Measurements from ENCODE around the gene TBC1D19.
"Not testable (repeated sequence)": the region's sequence is repeated elsewhere in the genome, so short reads cannot be mapped to it uniquely, and the experiment has no call there.

Gene TBC1D19

DNA sequence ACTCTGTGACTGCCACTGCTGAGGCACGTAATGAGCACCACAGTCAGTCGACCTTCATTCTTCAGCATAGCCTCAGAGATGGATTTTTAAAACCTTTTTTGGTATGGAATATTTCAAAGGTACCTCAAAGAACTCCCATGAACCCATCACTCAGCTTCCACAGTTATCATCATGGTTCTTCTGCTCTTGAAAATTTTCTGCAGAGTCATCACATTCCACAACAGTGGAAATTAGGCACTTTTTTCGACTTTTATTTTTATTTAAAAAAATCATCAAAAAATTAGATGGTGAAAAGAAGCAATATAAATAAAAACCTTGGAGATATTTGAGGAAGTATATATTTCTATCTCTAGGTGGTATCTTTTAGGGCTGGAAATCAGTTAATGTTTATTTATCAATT lies 37.5 kb downstream of the TBC1D19 start:
- Mint-ChIP-seq H3K4me3 (no peak overlapping the region), H3K4me1 (ENCODE audit: low read depth) (no peaks in the 10 kb centered on the region), H3K36me3 (peaks cover 29% of the 10 kb centered on the region), H3K27me3 (no peaks in the 10 kb centered on the region), H3K9me3 (ENCODE audit: low read depth) (no peaks in the 10 kb centered on the region), H3K27ac (no peak overlapping the region)

DNA sequence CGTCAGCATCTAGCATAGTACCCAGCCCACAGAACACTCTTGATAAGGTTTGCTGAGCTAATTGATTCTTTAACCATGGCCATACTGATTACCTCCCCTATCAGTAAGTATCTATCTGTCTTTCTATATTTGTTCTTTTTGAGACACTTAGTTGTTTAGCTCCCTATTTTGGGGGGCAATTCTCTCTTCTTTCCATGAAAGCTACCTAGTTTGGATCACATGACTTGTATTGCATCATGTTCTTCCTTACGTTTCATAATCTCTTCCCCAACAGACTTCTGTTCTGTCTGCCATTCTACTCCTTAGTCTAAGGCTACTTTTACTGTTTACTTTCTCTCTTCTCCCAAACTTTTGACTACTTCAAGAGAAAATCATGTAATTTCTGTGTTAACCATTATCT lies 39.0 kb downstream of the TBC1D19 start:
- Mint-ChIP-seq H3K9me3 (ENCODE audit: low read depth) (no peaks in the 10 kb centered on the region), H3K27ac (no peak overlapping the region)

DNA sequence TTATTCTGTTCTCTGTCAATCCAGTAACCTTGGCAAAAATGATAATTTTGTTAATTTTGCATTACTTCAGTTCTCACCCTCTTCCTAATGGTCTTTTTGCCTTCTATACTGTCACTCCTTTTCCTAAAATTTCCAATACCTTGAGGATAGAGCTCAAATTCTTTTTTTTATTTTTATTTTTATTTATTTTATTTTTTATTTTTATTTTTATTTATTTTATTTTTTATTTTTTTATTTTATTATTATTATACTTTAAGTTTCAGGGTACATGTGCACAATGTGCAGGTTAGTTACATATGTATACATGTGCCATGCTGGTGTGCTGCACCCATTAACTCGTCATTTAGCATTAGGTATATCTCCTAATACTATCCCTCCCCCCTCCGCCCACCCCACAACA lies 42.8 kb downstream of the TBC1D19 start:
- not testable (repeated sequence) for H3K4me3 Mint-ChIP-seq; H3K27me3 Mint-ChIP-seq; H3K9me3 Mint-ChIP-seq (ENCODE audit: low read depth); H3K27ac Mint-ChIP-seq; H3K4me1 Mint-ChIP-seq (ENCODE audit: low read depth)
- peaks cover 14% of the 10 kb centered on the region for H3K36me3 Mint-ChIP-seq

More for the DNA sequence above, 39.0 kb downstream of the TBC1D19 start:
- Mint-ChIP-seq H3K27me3 (no peaks in the 10 kb centered on the region), H3K4me3 (no peak overlapping the region), H3K36me3 (peaks cover 19% of the 10 kb centered on the region), H3K4me1 (ENCODE audit: low read depth) (no peaks in the 10 kb centered on the region)

DNA sequence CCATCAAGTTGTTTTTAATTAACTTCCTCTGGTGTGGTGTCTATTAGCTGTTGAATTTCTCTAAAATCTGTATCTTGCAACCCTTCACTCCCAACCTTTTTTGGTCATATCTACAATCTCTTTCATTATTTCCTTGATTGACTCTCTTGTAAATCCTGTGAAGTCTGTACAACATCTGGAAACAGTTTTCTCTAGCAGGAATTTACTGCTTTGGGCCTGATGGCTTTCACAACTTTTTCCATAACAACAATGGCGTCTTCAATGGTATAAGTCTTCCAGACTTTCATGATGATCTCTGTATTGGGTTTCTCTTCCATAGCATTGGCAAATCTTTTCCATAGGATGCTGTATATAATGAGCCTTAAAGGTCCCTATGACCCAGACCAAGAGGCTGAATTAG lies 49.0 kb downstream of the TBC1D19 start:
- no peak overlapping the region for H3K4me3 Mint-ChIP-seq
- no peak overlapping the region for H3K27ac Mint-ChIP-seq
- peaks cover 26% of the 10 kb centered on the region for H3K36me3 Mint-ChIP-seq
- H3K4me1 Mint-ChIP-seq (ENCODE audit: low read depth), result no peaks in the 10 kb centered on the region
- no peaks in the 10 kb centered on the region for H3K27me3 Mint-ChIP-seq
- H3K9me3 Mint-ChIP-seq (ENCODE audit: low read depth), result no peaks in the 10 kb centered on the region

DNA sequence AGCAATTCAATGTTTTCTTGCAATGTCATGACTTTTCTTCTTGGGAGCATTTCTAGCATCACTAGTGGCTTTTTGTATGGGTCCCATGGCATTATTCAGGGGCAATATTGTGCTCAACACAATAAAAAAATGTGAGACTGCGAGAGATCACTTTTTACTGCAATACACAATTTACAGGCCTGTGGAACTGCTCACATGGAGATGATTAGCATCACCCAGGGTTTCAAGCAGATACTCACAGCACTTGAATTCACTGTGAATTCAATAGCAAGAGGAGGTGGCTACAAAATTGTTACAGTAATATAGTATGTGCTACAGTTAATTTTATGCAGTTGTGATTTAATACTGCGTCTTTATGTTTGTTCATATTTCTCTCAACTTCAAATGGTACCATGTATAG lies 50.4 kb downstream of the TBC1D19 start:
- Mint-ChIP-seq H3K36me3 (peaks cover 28% of the 10 kb centered on the region), H3K4me1 (ENCODE audit: low read depth) (no peaks in the 10 kb centered on the region), H3K27ac (no peak overlapping the region), H3K9me3 (ENCODE audit: low read depth) (no peaks in the 10 kb centered on the region), H3K4me3 (no peak overlapping the region), H3K27me3 (no peaks in the 10 kb centered on the region)

DNA sequence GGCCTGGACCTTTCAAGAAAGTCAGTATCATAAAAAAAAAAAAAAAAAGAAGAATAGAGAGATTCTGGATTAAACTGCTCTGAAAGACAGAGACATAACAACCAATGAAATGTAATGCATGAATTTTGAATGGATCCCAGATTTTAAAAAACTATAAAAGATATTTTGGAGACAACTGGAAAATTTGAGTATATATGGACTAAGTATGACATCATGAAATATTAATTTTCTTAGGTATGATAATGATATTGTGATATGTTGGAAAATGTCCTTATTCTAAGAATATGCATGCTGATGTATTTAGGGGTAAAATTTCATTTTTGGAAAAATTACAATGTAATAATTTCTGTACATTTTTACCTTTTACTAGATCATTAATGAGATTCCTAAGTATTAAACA lies 52.6 kb downstream of the TBC1D19 start:
- H3K36me3 Mint-ChIP-seq, result peaks cover 28% of the 10 kb centered on the region
- no peaks in the 10 kb centered on the region for H3K4me1 Mint-ChIP-seq (ENCODE audit: low read depth)
- H3K4me3 Mint-ChIP-seq, result no peak overlapping the region
- H3K27me3 Mint-ChIP-seq, result no peaks in the 10 kb centered on the region
- H3K27ac Mint-ChIP-seq, result no peak overlapping the region
- peaks cover under 1% of the 10 kb centered on the region for H3K9me3 Mint-ChIP-seq (ENCODE audit: low read depth)

DNA sequence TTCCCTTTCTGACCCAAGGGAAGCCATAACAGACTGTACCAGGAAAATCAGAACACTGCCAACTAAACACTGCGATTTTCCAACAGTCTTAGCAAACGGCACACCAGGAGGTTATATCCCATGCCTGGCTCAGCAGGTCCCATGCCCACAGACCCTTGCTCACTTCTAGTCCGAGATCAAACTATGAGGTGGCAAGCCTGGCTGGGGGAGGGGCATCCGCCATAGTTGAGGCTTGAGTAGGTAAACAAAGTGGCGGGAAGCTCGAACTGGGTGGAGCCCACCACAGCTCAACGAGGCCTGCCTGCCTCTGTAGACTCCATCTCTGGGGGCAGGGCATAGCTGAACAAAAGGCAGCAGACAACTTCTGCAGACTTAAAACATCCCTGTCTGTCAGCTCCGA lies 56.8 kb downstream of the TBC1D19 start:
- not testable (repeated sequence) for H3K27ac Mint-ChIP-seq; H3K4me3 Mint-ChIP-seq; H3K4me1 Mint-ChIP-seq (ENCODE audit: low read depth); H3K27me3 Mint-ChIP-seq; H3K9me3 Mint-ChIP-seq (ENCODE audit: low read depth)
- H3K36me3 Mint-ChIP-seq, result peaks cover 30% of the 10 kb centered on the region

DNA sequence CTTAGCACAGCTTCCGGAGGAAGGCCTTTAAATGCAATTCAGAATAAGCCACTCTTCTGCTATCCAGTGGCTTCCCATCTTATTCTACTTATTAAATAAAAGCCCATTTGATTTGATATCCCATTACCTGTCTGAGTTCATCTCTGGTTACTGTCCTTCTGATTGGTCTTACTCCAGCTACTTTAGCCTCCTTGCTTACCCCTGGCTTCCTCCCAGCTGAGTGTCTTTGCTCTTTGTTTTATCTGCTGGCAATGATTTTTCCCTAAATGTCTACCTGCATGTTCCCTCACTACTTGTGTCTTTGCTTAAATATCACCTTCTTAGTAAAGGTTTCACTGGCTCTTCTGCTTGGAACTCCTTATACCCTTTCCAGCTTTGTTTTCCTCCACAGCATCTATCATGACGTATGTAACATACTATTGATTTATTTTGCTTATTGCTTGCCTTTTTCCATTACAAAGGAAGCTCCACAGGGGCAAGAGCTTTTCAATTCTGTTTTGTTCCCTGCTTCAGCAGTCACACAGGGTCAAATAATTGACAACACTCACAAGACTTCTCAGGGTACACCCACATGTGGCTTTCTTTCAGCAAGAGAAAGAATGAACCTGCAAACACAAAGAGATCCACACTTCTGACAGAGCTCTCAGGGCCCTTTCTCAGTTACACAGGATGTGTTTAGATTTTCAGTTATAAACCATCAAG lies 63.8 kb downstream of the TBC1D19 start:
- Mint-ChIP-seq H3K4me1 (ENCODE audit: low read depth) (no peaks in the 10 kb centered on the region), H3K27ac (no peak overlapping the region), H3K9me3 (ENCODE audit: low read depth) (peaks cover 6% of the 10 kb centered on the region), H3K36me3 (peaks cover 24% of the 10 kb centered on the region), H3K27me3 (no peaks in the 10 kb centered on the region), H3K4me3 (no peak overlapping the region)

DNA sequence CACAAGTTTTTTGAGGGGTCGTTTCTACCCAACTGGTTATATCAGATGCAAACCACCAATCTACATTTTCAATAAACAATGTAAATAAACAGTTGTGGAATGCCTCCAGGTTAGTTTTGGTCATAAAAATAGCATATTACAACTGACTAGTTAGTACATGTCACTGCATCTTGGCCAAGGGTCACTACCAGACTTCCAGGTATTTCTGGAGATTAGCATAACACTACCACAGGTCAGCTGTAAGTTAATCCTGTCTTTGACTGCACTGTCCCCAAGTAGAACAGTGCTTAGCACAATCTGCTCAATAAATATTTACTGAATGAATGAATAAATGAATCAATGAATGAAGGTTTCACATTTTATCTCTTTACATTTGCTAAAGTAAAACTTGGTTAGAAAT lies 64.4 kb downstream of the TBC1D19 start:
- H3K4me3 Mint-ChIP-seq, result no peak overlapping the region
- no peaks in the 10 kb centered on the region for H3K27me3 Mint-ChIP-seq
- H3K36me3 Mint-ChIP-seq, result peaks cover 27% of the 10 kb centered on the region
- peaks cover 12% of the 10 kb centered on the region for H3K9me3 Mint-ChIP-seq (ENCODE audit: low read depth)
- no peaks in the 10 kb centered on the region for H3K4me1 Mint-ChIP-seq (ENCODE audit: low read depth)
- no peak overlapping the region for H3K27ac Mint-ChIP-seq

DNA sequence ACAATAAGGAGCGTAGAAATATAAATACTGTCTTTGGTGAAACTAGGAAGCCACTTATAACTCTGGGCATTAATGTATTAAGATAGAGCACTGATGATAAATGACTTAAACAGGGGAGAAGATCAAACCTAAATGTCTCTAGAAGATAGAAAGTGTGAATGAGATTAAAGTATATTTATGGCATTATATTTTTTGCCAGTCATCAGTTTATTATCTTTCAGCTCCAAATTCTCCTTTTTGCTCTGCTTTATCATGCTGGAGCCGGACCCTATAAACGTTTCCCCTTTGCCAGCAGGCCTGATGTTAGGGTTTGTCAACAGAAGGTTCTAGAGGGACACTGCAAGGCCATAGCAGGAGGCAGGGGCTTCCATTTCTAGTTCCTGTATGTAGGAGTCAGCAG lies 76.4 kb downstream of the TBC1D19 start:
- H3K4me1 Mint-ChIP-seq (ENCODE audit: low read depth), result no peaks in the 10 kb centered on the region
- peaks cover 27% of the 10 kb centered on the region for H3K36me3 Mint-ChIP-seq
- no peak overlapping the region for H3K27ac Mint-ChIP-seq
- H3K9me3 Mint-ChIP-seq (ENCODE audit: low read depth), result no peaks in the 10 kb centered on the region
- no peak overlapping the region for H3K4me3 Mint-ChIP-seq
- no peaks in the 10 kb centered on the region for H3K27me3 Mint-ChIP-seq

DNA sequence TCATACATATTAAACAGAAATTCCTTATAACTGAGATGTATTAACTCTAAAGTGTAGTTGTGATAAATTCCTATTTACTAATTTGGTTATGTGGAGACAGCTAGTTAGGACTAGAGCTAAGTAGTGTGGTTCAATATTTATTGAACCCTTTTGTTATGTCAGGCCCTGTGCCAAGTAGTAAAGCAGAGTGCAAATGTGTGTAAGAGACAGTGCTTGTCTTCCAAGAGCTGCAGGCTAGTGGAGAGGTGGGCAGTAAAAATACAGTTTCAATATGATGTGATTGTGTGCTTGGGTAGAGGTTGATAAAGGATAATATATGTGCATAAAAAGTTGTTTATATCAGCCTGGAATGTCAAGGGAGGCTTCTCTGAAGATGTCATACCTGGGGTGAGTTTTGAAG lies 80.0 kb downstream of the TBC1D19 start:
- Mint-ChIP-seq H3K4me3 (no peak overlapping the region), H3K9me3 (ENCODE audit: low read depth) (no peaks in the 10 kb centered on the region), H3K27ac (no peak overlapping the region), H3K4me1 (ENCODE audit: low read depth) (no peaks in the 10 kb centered on the region), H3K36me3 (peaks cover 22% of the 10 kb centered on the region), H3K27me3 (no peaks in the 10 kb centered on the region)

DNA sequence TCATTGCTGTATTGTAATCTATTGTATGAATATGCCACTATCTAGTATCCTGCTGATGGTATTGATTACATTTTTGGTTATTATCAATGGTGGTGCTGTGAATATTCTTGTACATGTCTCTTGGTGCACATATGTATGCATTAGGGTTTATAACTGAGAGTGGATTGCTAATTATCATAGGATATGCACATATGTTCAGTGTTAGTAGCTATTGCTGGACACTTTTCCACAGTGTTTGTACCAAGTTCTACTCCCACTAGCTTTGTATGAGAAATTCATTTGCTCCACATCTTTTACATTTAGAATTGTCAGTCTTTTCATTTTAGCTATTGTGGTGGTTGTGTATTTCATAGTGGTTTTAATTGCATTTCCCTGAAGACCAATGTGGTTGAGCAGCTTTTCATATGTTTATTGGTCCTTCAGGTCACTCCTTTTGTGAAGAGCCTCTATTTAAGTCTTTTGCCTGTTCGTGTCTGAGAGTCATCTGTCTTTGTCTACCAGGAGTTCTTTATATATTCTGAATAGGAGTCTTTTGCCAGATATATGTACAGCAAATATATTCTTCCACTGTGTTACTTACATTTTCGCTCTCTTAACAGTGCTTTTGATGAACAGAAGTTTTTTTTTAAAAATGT lies 87.1 kb downstream of the TBC1D19 start:
- H3K9me3 Mint-ChIP-seq (ENCODE audit: low read depth), result no peaks in the 10 kb centered on the region
- peaks cover 11% of the 10 kb centered on the region for H3K36me3 Mint-ChIP-seq
- H3K4me1 Mint-ChIP-seq (ENCODE audit: low read depth), result no peaks in the 10 kb centered on the region
- no peak overlapping the region for H3K27ac Mint-ChIP-seq
- H3K27me3 Mint-ChIP-seq, result no peaks in the 10 kb centered on the region
- H3K4me3 Mint-ChIP-seq, result no peak overlapping the region

DNA sequence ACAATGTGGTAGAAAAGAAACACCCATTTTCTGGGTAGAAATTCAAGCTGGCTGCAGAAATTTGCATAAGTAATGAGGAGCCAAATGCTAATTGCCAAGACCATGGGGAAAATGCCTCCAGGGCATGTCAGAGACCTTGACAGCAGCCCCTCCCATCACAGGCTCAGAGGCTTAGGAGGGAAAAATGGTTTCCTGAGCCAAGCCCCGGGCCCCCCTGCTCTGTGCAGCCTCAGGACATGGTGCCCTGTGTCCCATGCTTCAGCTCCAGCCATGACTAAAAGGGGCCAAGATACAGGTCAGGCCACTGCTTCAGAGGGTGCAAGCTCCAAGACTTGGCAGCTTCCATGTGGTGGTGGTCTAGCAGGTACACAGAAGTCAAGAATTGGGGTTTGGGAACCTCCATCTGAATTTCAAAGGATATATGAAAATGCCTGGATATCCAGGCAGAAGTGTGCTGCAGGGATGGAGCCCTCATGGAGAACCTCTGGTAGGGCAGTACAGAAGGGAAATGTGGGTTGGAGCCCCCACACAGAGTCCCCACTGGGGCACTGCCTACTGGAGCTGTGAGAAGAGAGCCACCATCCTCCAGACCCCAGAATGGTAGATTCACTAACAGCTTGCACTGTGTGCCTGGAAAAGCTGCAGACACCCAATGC lies 95.3 kb downstream of the TBC1D19 start:
- not testable (repeated sequence) for H3K27ac Mint-ChIP-seq; H3K27me3 Mint-ChIP-seq; H3K4me1 Mint-ChIP-seq (ENCODE audit: low read depth); H3K4me3 Mint-ChIP-seq
- H3K9me3 Mint-ChIP-seq (ENCODE audit: low read depth), result peaks cover 23% of the 10 kb centered on the region
- peaks cover 45% of the 10 kb centered on the region for H3K36me3 Mint-ChIP-seq

DNA sequence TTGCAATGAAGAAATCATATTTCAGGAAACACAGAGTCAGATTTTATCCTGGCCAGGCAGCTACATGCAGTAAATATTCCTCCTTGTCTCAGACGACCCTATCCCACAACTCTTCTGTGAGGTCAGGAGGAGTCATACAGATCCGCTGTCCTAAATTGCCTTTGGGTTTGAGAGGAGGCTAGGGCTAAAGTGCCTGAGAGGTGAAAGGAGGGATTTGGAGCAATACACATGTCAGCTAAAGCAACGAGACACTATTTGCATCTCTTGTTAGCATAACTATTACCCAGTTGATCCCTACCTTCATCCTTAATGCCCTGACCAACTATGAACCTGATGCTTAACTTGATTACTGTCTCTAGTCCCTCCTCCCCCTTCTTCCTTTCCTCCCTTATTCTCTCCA lies 98.6 kb downstream of the TBC1D19 start:
- H3K27me3 Mint-ChIP-seq, result no peaks in the 10 kb centered on the region
- H3K27ac Mint-ChIP-seq, result no peak overlapping the region
- H3K4me3 Mint-ChIP-seq, result no peak overlapping the region
- H3K36me3 Mint-ChIP-seq, result peaks cover 42% of the 10 kb centered on the region
- H3K4me1 Mint-ChIP-seq (ENCODE audit: low read depth), result no peaks in the 10 kb centered on the region
- H3K9me3 Mint-ChIP-seq (ENCODE audit: low read depth), result peaks cover 18% of the 10 kb centered on the region

DNA sequence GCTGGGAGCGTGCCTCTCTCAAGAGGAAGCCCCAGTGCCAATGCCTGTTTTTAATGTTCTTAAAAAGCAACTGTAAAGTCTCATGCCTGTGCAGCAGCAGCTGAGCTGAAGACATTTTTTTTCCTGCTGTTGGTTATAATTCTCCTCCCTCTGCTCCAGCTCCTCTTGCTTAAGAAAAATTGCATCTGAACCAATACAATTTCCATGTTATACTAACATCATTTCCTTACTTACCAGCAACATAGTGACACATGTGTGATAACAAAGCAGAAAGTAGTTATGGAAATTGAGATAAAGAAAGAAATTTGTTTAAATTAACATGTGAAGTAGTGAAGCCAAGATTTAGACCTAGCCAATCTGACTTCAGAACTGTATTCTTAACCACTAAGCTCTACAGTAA lies 101.4 kb downstream of the TBC1D19 start:
- H3K27ac Mint-ChIP-seq, result no peak overlapping the region

DNA sequence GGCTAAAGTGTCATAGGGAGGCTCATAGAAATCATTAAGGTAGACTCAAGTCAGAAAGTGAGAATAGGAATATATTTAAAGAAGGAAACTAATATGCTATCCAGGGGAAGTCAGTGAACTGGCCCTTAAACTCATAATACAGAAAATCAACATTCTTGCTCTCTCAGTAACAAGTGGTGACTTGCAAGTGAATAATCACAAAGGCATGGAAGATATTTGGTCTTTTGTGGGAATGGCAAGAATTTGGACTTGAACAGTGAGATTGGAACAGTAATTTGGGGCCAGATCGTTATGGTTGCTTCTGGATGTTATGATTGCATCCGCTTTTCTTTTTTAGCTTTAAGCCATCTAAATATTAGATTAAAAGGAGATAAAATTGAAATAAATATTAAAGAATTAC lies 103.8 kb downstream of the TBC1D19 start:
- Mint-ChIP-seq H3K4me1 (ENCODE audit: low read depth) (no peaks in the 10 kb centered on the region), H3K27me3 (no peaks in the 10 kb centered on the region), H3K27ac (no peak overlapping the region), H3K36me3 (peaks cover 39% of the 10 kb centered on the region), H3K9me3 (ENCODE audit: low read depth) (no peaks in the 10 kb centered on the region), H3K4me3 (no peak overlapping the region)

More for the DNA sequence above, 101.4 kb downstream of the TBC1D19 start:
- H3K27me3 Mint-ChIP-seq, result no peaks in the 10 kb centered on the region
- H3K36me3 Mint-ChIP-seq, result peaks cover 35% of the 10 kb centered on the region
- peaks cover 2% of the 10 kb centered on the region for H3K9me3 Mint-ChIP-seq (ENCODE audit: low read depth)
- H3K4me3 Mint-ChIP-seq, result no peak overlapping the region
- no peaks in the 10 kb centered on the region for H3K4me1 Mint-ChIP-seq (ENCODE audit: low read depth)
